C4-2B (cell line): ENCODE data around the gene FAM83E.

Experiments
- ZFX ChIP-seq: fragments of 450-650 bp; IDR thresholded peaks from 2 replicates; pipeline ENCODE4 v1.6.1; 2017
- TF ChIP-seq, protein P1 (sequence below): fragments of 450-650 bp; conservative IDR thresholded peaks from 2 replicates; pipeline ENCODE4 v1.5.1; 2017; ENCODE audit warnings: mild to moderate bottlenecking

DNA sequence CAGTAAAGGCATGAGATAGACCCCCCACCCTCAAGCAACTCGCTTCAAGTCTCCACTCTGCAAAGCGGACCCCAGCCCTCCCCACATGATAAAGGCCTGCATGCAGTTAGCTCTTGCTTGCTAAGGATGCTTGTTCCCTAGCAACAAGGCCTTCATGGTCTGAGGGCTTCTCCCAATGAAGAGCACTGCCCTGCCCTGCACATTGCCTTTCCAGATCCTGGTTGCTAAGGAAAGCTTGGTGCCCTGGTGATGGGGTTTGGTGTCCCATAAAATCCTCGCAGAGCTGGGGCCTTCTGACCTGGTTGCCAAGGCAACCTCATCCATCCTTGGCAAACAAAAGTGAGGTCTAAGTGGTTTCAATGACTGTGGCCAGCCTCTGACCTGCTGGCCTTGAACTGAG is 16.3 kb upstream of the FAM83E start:
- TF ChIP-seq, protein P1, sequence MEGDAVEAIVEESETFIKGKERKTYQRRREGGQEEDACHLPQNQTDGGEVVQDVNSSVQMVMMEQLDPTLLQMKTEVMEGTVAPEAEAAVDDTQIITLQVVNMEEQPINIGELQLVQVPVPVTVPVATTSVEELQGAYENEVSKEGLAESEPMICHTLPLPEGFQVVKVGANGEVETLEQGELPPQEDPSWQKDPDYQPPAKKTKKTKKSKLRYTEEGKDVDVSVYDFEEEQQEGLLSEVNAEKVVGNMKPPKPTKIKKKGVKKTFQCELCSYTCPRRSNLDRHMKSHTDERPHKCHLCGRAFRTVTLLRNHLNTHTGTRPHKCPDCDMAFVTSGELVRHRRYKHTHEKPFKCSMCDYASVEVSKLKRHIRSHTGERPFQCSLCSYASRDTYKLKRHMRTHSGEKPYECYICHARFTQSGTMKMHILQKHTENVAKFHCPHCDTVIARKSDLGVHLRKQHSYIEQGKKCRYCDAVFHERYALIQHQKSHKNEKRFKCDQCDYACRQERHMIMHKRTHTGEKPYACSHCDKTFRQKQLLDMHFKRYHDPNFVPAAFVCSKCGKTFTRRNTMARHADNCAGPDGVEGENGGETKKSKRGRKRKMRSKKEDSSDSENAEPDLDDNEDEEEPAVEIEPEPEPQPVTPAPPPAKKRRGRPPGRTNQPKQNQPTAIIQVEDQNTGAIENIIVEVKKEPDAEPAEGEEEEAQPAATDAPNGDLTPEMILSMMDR = no peak
- TF ChIP-seq ZFX = no peak
